GM12878 (cell line): ENCODE results near the gene FLYWCH2. TPM values are rescaled to one million over a fixed set of nuclear protein-coding genes. Genes with fewer than 3 reads are reported as not detected.

Source experiments
- ATAC-seq: fragments of 200-7000 bp; cut with Tn5 transposase; 3 replicates; pipeline ENCODE4 v1.9.1; 2020; ENCODE audit warnings: mild to moderate bottlenecking, moderate library complexity
- BruUV-seq: library from RNA; stranded (reverse); fragments of 400-500 nt; replicated peaks from 2 replicates; lab custom pipeline; 2021; lab: Mats Ljungman, UMichigan
- CTCF ChIA-PET: fragments of 300-600 bp; sonication (Branson Sonifier 250); formaldehyde crosslinking; extraction: SDS; loops from one replicate; lab custom pipeline; 2021; ENCODE audit warnings: inconsistent platforms; lab: Yijun Ruan, JAX
- POLR2A ChIA-PET: fragments of 350-600 bp; formaldehyde crosslinking; extraction: SDS; loops from one replicate; lab custom pipeline; 2021; ENCODE audit warnings: inconsistent platforms; lab: Charles Lee
- RAD21 ChIA-PET: fragments of 300-600 bp; sonication (Branson Sonifier 250); formaldehyde crosslinking; loops from one replicate; lab custom pipeline; 2023; ENCODE audit warnings: antibody characterized with exemption; ENCODE audit not compliant: unreplicated experiment; lab: Charles Lee
- SMC1A ChIA-PET: fragments of 300-600 bp; sonication (Branson Sonifier 250); formaldehyde crosslinking; loops from one replicate; lab custom pipeline; 2023; ENCODE audit not compliant: unreplicated experiment, uncharacterized antibody; lab: Charles Lee
- DNase-seq: peaks from one replicate; pipeline ENCODE4 v3.0.0-alpha.2; 2011; ENCODE audit warnings: low read depth, low spot score
- FAIRE-seq: peaks from 3 replicates; lab custom pipeline; 2011; peaks lifted over from hg19 to GRCh38; lab: Jason Lieb, UNC
- H2AFZ ChIP-seq: 2 replicates; pipeline ENCODE4 v1.6.0; 2011; ENCODE audit warnings: low read depth, low read length, control low read depth; ENCODE audit not compliant: control insufficient read depth
- H3K27ac ChIP-seq: 2 replicates; pipeline ENCODE4 v1.5.1; 2011; ENCODE audit warnings: control low read depth; ENCODE audit not compliant: control insufficient read depth, insufficient read depth
- H3K27me3 ChIP-seq, 2 experiments: replicated peaks in 1 of 2; 2 replicates each; pipeline versions ENCODE4 v1.6.0 to v1.6.1; 2011; ENCODE audit warnings: low read length in 1 of 2; ENCODE audit not compliant: control insufficient read depth in 2 of 2, insufficient read depth in 2 of 2
- H3K36me3 ChIP-seq, 2 experiments: 2 replicates each; pipeline ENCODE4 v1.5.1; 2011; ENCODE audit warnings: low read length in 1 of 2; ENCODE audit not compliant: control insufficient read depth in 2 of 2, insufficient read depth in 2 of 2
- H3K4me1 ChIP-seq: 2 replicates; pipeline ENCODE4 v1.6.1; 2011; ENCODE audit warnings: mild to moderate bottlenecking, low read length, moderate library complexity, mixed read lengths; ENCODE audit not compliant: control insufficient read depth, insufficient read depth
- H3K4me2 ChIP-seq: 2 replicates; pipeline ENCODE4 v1.6.0; 2011; ENCODE audit warnings: control low read depth; ENCODE audit not compliant: control insufficient read depth, insufficient read depth
- H3K4me3 ChIP-seq: fragments of 200-600 bp; sonication (generic); 2 replicates; pipeline ENCODE4 v1.5.1; 2016
- H3K79me2 ChIP-seq: 2 replicates; pipeline ENCODE4 v1.6.0; 2011; ENCODE audit warnings: low read length; ENCODE audit not compliant: control insufficient read depth, insufficient read depth
- H3K9ac ChIP-seq: 2 replicates; pipeline ENCODE4 v1.8.0; 2011; ENCODE audit warnings: low read length, control low read depth, mixed read lengths; ENCODE audit not compliant: control insufficient read depth, insufficient read depth
- H3K9me3 ChIP-seq: replicated peaks from 3 replicates; pipeline ENCODE4 v1.5.1; 2011; ENCODE audit warnings: mild to moderate bottlenecking, low read length; ENCODE audit not compliant: control insufficient read depth, insufficient read depth
- H4K20me1 ChIP-seq: 2 replicates; pipeline ENCODE4 v1.6.0; 2011; ENCODE audit not compliant: control insufficient read depth, insufficient read depth
- ASH2L ChIP-seq: fragments of 300-600, 200-600 bp; sonication (generic); IDR thresholded peaks from 2 replicates; pipeline ENCODE4 v1.6.1; 2017; ENCODE audit warnings: low read depth, mild to moderate bottlenecking, borderline replicate concordance
- BACH1 ChIP-seq: fragments of 450-650 bp; IDR thresholded peaks from 2 replicates; pipeline ENCODE4 v1.6.1; 2017; ENCODE audit warnings: mild to moderate bottlenecking, borderline replicate concordance
- BMI1 ChIP-seq: fragments of 450-650 bp; IDR thresholded peaks from 2 replicates; pipeline ENCODE4 v1.6.1; 2016; ENCODE audit warnings: mild to moderate bottlenecking, moderate library complexity, borderline replicate concordance
- DPF2 ChIP-seq: fragments of 450-650 bp; IDR thresholded peaks from 2 replicates; pipeline ENCODE4 v1.6.1; 2017; ENCODE audit warnings: mild to moderate bottlenecking
- FOS ChIP-seq: IDR thresholded peaks from 3 replicates; pipeline ENCODE4 v1.6.1; 2011; ENCODE audit warnings: borderline replicate concordance; ENCODE audit not compliant: insufficient read length; ENCODE audit errors: extremely low read depth
- NBN ChIP-seq: fragments of 450-650 bp; IDR thresholded peaks from 2 replicates; pipeline ENCODE4 v1.6.1; 2016
- NR2C1 ChIP-seq: fragments of 450-650 bp; IDR thresholded peaks from 2 replicates; pipeline ENCODE4 v1.6.1; 2017; ENCODE audit warnings: antibody characterized with exemption, mild to moderate bottlenecking, moderate library complexity
- RCOR1 ChIP-seq: conservative IDR thresholded peaks from 2 replicates; pipeline ENCODE4 v1.6.1; 2012; ENCODE audit warnings: low read depth, low read length, improper control_type of control experiment
- SMC3 ChIP-seq: IDR thresholded peaks from 2 replicates; pipeline ENCODE4 v1.6.1; 2011; ENCODE audit warnings: low read length, improper control_type of control experiment, borderline replicate concordance
- SREBF1 ChIP-seq: IDR thresholded peaks from 2 replicates; pipeline ENCODE4 v1.6.1; 2012; ENCODE audit warnings: mild to moderate bottlenecking, low read length
- TARDBP ChIP-seq: IDR thresholded peaks from 2 replicates; pipeline ENCODE4 v1.6.1; 2016; ENCODE audit warnings: borderline replicate concordance
- ZNF217 ChIP-seq: fragments of 450-650 bp; IDR thresholded peaks from 2 replicates; pipeline ENCODE4 v1.6.1; 2017; ENCODE audit warnings: antibody characterized with exemption, mild to moderate bottlenecking
- ZNF24 ChIP-seq: fragments of 450-650 bp; IDR thresholded peaks from 2 replicates; pipeline ENCODE4 v1.6.1; 2017; ENCODE audit warnings: antibody characterized with exemption, mild to moderate bottlenecking
- WGBS: methylation state at CpG from one replicate; pipeline ENCODE4 v1.1.6; 2016; ENCODE audit warnings: low lambda C conversion rate; ENCODE audit not compliant: insufficient replicate concordance, insufficient coverage; ENCODE audit errors: missing lambda C conversion rate; 5-methylcytosine and 5-hydroxymethylcytosine counted together
- in situ Hi-C: fragments of 300-500 bp; cut with MboI; formaldehyde crosslinking; loops from 9 replicates; pipeline ENCODE4 v1.14.3; 2018; ENCODE audit warnings: mixed read lengths
- intact Hi-C: fragments of 100-400 bp; cut with micrococcal nuclease; formaldehyde crosslinking; loops from one replicate; pipeline ENCODE4 v1.14.2; 2022; ENCODE audit not compliant: unreplicated experiment
- polyA plus RNA-seq, 11 experiments: library from polyadenylated mRNA; depleted of rRNA in 4 of 11; unstranded in 6 of 11; stranded (reverse) in 5 of 11; fragments of >200 nt; fragmentation: Nextera tagmentation in 4 of 11; fragmentation: Illumina TruSeq in 1 of 11; extraction: Ambion mirVana in 4 of 11; extraction: Trizol in 1 of 11; gene quantifications; 1 replicate in 1 of 11; 2 replicates in 10 of 11; pipeline versions ENCODE4 v1.2.1 to v1.2.3, GENCODE V29; 2011 to 2016; ENCODE audit warnings: inconsistent platforms in 2 of 11, missing spikeins in 2 of 11, low read depth in 1 of 11
- total RNA-seq, 4 experiments: library from RNA; depleted of rRNA in 3 of 4; stranded (reverse); fragments of >200 nt in 3 of 4; fragmentation: Illumina TruSeq in 1 of 4; extraction: Trizol in 1 of 4; gene quantifications; 2 replicates each; pipeline versions ENCODE4 v1.2.1 to v1.2.3, GENCODE V29; 2013 to 2021
- TF ChIP-seq, protein P1 (sequence below): IDR thresholded peaks from 2 replicates; pipeline ENCODE4 v1.6.1; 2012; ENCODE audit warnings: low read depth, low read length, improper control_type of control experiment
- TF ChIP-seq, protein P2 (sequence below): fragments of 450-650 bp; IDR thresholded peaks from 2 replicates; pipeline ENCODE4 v1.6.1; 2016; ENCODE audit warnings: mild to moderate bottlenecking
- TF ChIP-seq, protein P3 (sequence below): IDR thresholded peaks from 2 replicates; pipeline ENCODE4 v1.6.1; 2012; ENCODE audit warnings: mild to moderate bottlenecking, low read depth, low read length

The FLYWCH2 gene
- total and polyA plus RNA-seq, 10 of the 15 experiments (the other 5 are each of a cell fraction or from before 2014, with no cell fraction given) = 0.27 to 43.1 (median 17.7) TPM

DNA sequence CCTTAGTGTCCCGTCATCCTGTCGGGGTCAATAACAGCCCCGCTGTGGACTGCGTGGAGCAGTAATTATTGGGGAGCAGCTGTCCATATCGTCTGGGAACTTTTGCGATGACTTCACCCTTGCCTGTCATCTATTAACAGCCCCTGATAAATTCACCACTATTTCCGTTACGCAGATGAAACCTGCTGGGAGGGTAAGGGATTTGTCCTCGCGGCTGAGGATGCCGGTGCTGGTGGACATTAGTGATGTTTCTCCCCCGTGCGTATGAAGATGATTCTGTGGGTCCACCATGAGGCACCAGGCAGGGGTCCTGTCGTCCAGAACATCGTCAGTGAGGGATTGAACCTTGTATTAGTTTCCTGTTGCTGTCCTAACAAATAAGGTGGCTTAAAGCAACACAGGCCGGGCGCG lies 1.0 kb downstream of the FLYWCH2 start:
- DNase-seq (no peak), ATAC-seq (no peak), FAIRE-seq (no peak)
- ChIA-PET CTCF (interaction anchor here (1.7 to 2.1 kb wide), 4 partner anchors 11 to 43 kb away, joined by 8 to 12 read pairs (median 10); partner anchors contain the start of gene FLYWCH1), SMC1A (interaction anchor here (0.7 to 2.0 kb wide), 2 partner anchors 15 to 19 kb away, joined by 4 to 9 read pairs; no protein-coding TSS in a partner anchor), RAD21 (interaction anchor here (1.0 to 2.1 kb wide), 6 partner anchors 13 to 43 kb away, joined by 3 to 19 read pairs (median 8); partner anchors contain the start of gene FLYWCH1), POLR2A (interaction anchor here (1.1 to 2.1 kb wide), 4 partner anchors 8 to 22 kb away, joined by 3 to 20 read pairs (median 8); no protein-coding TSS in a partner anchor)
- Histone ChIP-seq H3K9ac (peak overlapping the region; percentile 76), H3K79me2 (no peaks in the 10 kb centered on the region), H3K9me3 (peaks cover 4% of the 10 kb centered on the region; the same call in 2 of the 3 replicates), H3K27me3 (no peaks in the 10 kb centered on the region), H2AFZ (no peak overlapping the region), H3K36me3 (no peaks in the 10 kb centered on the region), H3K4me3 (peak overlapping the region; percentile 90), H3K4me2 (peak overlapping the region; percentile 99), H4K20me1 (no peaks in the 10 kb centered on the region), H3K4me1 (peaks cover 8% of the 10 kb centered on the region), H3K27ac (no peak overlapping the region)
- in situ Hi-C loops = no loop called here
- WGBS = 98% methylated on average over 18 of the region's 18 CpGs
- BruUV-seq = no TSS peak
- TF ChIP-seq NBN = no peak
- TF ChIP-seq SMC3 = no peak
- TF ChIP-seq NR2C1 = no peak
- TF ChIP-seq FOS = no peak
- no peak for TF ChIP-seq ZNF24
- no peak for TF ChIP-seq BMI1
- TF ChIP-seq ASH2L = no peak
- TF ChIP-seq, protein P1, sequence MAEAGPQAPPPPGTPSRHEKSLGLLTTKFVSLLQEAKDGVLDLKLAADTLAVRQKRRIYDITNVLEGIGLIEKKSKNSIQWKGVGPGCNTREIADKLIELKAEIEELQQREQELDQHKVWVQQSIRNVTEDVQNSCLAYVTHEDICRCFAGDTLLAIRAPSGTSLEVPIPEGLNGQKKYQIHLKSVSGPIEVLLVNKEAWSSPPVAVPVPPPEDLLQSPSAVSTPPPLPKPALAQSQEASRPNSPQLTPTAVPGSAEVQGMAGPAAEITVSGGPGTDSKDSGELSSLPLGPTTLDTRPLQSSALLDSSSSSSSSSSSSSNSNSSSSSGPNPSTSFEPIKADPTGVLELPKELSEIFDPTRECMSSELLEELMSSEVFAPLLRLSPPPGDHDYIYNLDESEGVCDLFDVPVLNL = no peak
- TF ChIP-seq, protein P2, sequence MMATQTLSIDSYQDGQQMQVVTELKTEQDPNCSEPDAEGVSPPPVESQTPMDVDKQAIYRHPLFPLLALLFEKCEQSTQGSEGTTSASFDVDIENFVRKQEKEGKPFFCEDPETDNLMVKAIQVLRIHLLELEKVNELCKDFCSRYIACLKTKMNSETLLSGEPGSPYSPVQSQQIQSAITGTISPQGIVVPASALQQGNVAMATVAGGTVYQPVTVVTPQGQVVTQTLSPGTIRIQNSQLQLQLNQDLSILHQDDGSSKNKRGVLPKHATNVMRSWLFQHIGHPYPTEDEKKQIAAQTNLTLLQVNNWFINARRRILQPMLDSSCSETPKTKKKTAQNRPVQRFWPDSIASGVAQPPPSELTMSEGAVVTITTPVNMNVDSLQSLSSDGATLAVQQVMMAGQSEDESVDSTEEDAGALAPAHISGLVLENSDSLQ = no peak
- no peak for TF ChIP-seq ZNF217
- TF ChIP-seq, protein P3, sequence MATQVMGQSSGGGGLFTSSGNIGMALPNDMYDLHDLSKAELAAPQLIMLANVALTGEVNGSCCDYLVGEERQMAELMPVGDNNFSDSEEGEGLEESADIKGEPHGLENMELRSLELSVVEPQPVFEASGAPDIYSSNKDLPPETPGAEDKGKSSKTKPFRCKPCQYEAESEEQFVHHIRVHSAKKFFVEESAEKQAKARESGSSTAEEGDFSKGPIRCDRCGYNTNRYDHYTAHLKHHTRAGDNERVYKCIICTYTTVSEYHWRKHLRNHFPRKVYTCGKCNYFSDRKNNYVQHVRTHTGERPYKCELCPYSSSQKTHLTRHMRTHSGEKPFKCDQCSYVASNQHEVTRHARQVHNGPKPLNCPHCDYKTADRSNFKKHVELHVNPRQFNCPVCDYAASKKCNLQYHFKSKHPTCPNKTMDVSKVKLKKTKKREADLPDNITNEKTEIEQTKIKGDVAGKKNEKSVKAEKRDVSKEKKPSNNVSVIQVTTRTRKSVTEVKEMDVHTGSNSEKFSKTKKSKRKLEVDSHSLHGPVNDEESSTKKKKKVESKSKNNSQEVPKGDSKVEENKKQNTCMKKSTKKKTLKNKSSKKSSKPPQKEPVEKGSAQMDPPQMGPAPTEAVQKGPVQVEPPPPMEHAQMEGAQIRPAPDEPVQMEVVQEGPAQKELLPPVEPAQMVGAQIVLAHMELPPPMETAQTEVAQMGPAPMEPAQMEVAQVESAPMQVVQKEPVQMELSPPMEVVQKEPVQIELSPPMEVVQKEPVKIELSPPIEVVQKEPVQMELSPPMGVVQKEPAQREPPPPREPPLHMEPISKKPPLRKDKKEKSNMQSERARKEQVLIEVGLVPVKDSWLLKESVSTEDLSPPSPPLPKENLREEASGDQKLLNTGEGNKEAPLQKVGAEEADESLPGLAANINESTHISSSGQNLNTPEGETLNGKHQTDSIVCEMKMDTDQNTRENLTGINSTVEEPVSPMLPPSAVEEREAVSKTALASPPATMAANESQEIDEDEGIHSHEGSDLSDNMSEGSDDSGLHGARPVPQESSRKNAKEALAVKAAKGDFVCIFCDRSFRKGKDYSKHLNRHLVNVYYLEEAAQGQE = no peak
- TF ChIP-seq DPF2 = no peak
- no peak for TF ChIP-seq BACH1
- TF ChIP-seq TARDBP = no peak
- TF ChIP-seq RCOR1 = no peak
- TF ChIP-seq SREBF1 = no peak
- intact Hi-C loops = no loop called here
